ENCODE data around the gene ZBTB7C.

GRCh38 chr18:48080546-48080945, 328.6 kb downstream of the ZBTB7C start:
- TF ChIP-seq, protein P1, sequence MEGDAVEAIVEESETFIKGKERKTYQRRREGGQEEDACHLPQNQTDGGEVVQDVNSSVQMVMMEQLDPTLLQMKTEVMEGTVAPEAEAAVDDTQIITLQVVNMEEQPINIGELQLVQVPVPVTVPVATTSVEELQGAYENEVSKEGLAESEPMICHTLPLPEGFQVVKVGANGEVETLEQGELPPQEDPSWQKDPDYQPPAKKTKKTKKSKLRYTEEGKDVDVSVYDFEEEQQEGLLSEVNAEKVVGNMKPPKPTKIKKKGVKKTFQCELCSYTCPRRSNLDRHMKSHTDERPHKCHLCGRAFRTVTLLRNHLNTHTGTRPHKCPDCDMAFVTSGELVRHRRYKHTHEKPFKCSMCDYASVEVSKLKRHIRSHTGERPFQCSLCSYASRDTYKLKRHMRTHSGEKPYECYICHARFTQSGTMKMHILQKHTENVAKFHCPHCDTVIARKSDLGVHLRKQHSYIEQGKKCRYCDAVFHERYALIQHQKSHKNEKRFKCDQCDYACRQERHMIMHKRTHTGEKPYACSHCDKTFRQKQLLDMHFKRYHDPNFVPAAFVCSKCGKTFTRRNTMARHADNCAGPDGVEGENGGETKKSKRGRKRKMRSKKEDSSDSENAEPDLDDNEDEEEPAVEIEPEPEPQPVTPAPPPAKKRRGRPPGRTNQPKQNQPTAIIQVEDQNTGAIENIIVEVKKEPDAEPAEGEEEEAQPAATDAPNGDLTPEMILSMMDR (IDR thresholded peaks at IDR 0.05 in 2 of 3, conservative IDR thresholded peaks at IDR 0.05 in 1 of 3; ENCODE audit: control insufficient read depth in 2 of 3, extremely low read depth in 1 of 3, insufficient read depth in 1 of 3, low read depth in 3 of 3, low read length in 3 of 3): no peak
- TF ChIP-seq SREBF2 (IDR thresholded peaks at IDR 0.05; ENCODE audit: low read length): no peak
- TF ChIP-seq POLR2AphosphoS5 (IDR thresholded peaks at IDR 0.05; ENCODE audit: low read length): no peak
- no peak for TF ChIP-seq ZZZ3 (IDR thresholded peaks at IDR 0.05; ENCODE audit: control insufficient read depth, insufficient read length, low read depth)

Measured in GM12878 (cell line).